Measurements from ENCODE around the gene DCST2. TPM values are rescaled to one million over a fixed set of nuclear protein-coding genes. Genes with fewer than 3 reads are reported as not detected.

Gene DCST2
- polyA plus RNA-seq (2012; ENCODE audit: insufficient read length, low read depth), result 1.0 TPM

- TF ChIP-seq POLR2AphosphoS5 (IDR thresholded peaks at IDR 0.05; ENCODE audit: low read depth, low read length) (no peak), SIN3A (IDR thresholded peaks at IDR 0.05; ENCODE audit: borderline replicate concordance, insufficient read depth, low read length) (no peak), REST (IDR thresholded peaks at IDR 0.05; ENCODE audit: insufficient read depth in 1 of 2, low read depth in 2 of 2, low read length in 2 of 2) (no peak), FOXP2 (optimal IDR thresholded peaks at IDR 0.05; ENCODE audit: borderline replicate concordance, extremely low read depth, extremely low read length, insufficient read depth) (no peak), TAF1 (IDR thresholded peaks at IDR 0.05; ENCODE audit: borderline replicate concordance, insufficient read depth, low read length) (no peak)
Observed at GRCh38 chr1:155033524-155033923, at the start of gene DCST2, which contains the start of gene DCST1. TSS of gene DCST2 (minus strand) at chr1:155033781. CDS start at chr1:155033701, 80 bp downstream. TSS of gene DCST1 (plus strand) at chr1:155033824. CDS start at chr1:155034037, 213 bp downstream.

- TF ChIP-seq REST (IDR thresholded peaks at IDR 0.05; ENCODE audit: insufficient read depth in 1 of 2, low read depth in 2 of 2, low read length in 2 of 2), result no peak
- no peak for TF ChIP-seq SIN3A (IDR thresholded peaks at IDR 0.05; ENCODE audit: borderline replicate concordance, insufficient read depth, low read length)
- no peak for TF ChIP-seq POLR2AphosphoS5 (IDR thresholded peaks at IDR 0.05; ENCODE audit: low read depth, low read length)
- TF ChIP-seq TAF1 (IDR thresholded peaks at IDR 0.05; ENCODE audit: borderline replicate concordance, insufficient read depth, low read length), result no peak
- no peak for TF ChIP-seq FOXP2 (optimal IDR thresholded peaks at IDR 0.05; ENCODE audit: borderline replicate concordance, extremely low read depth, extremely low read length, insufficient read depth)
Observed at GRCh38 chr1:155083052-155083541, 49.5 kb upstream of the DCST2 start.

- no peak for TF ChIP-seq SIN3A (IDR thresholded peaks at IDR 0.05; ENCODE audit: borderline replicate concordance, insufficient read depth, low read length)
- TF ChIP-seq TAF1 (IDR thresholded peaks at IDR 0.05; ENCODE audit: borderline replicate concordance, insufficient read depth, low read length), result no peak
- no peak for TF ChIP-seq FOXP2 (optimal IDR thresholded peaks at IDR 0.05; ENCODE audit: borderline replicate concordance, extremely low read depth, extremely low read length, insufficient read depth)
- TF ChIP-seq REST (IDR thresholded peaks at IDR 0.05; ENCODE audit: insufficient read depth in 1 of 2, low read depth in 2 of 2, low read length in 2 of 2), result no peak
Observed at GRCh38 chr1:155082301-155083051, 48.9 kb upstream of the DCST2 start.

- no peak for TF ChIP-seq TAF1 (IDR thresholded peaks at IDR 0.05; ENCODE audit: borderline replicate concordance, insufficient read depth, low read length)
- TF ChIP-seq SIN3A (IDR thresholded peaks at IDR 0.05; ENCODE audit: borderline replicate concordance, insufficient read depth, low read length), result no peak
- TF ChIP-seq FOXP2 (optimal IDR thresholded peaks at IDR 0.05; ENCODE audit: borderline replicate concordance, extremely low read depth, extremely low read length, insufficient read depth), result no peak
- TF ChIP-seq REST (IDR thresholded peaks at IDR 0.05; ENCODE audit: insufficient read depth in 1 of 2, low read depth in 2 of 2, low read length in 2 of 2), result no peak
- no peak for TF ChIP-seq POLR2AphosphoS5 (IDR thresholded peaks at IDR 0.05; ENCODE audit: low read depth, low read length)
Observed at GRCh38 chr1:155081472-155082300, 48.1 kb upstream of the DCST2 start.

Data from PFSK-1 (cell line).